ENCODE results near the gene B4GALT2. TPM values are rescaled to one million over a fixed set of nuclear protein-coding genes. Genes with fewer than 3 reads are reported as not detected.

Gene B4GALT2
- total and polyA plus RNA-seq, 2 of the 8 experiments (the other 6 are each of a cell fraction or from before 2014, with no cell fraction given): 56.5 to 121 TPM

DNA sequence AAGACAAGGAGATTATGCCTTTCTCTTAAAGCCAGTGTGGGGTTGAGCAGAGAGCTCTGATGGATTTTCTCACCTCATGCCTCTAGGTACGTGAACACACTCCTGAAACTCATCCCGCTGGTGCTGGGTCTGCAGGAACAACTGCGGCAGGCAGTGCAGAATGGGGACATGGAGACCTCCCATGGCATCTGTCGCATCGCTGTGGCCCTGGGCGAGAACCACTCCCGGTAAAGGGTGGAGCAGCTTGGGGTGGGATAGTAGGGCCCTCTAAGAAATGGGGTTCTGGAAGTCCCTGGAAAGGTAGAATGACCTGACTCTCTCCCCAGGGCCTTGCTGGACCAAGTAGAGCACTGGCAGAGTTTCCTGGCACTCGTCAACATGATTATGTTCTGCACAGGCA, 22.8 kb upstream of the B4GALT2 start (continued):
- TF ChIP-seq TAF1 (IDR thresholded peaks at IDR 0.05; ENCODE audit: low read depth, low read length): no peak

Measured in H1 (cell line).